Activated T-cell treated with anti-CD3 and anti-CD28 coated beads, Interleukin-2, amount 50 U/mL, for 4 hours (primary cell): ENCODE measurements around the gene ZFAND4. TPM values are rescaled to one million over a fixed set of nuclear protein-coding genes. Genes with fewer than 3 reads are reported as not detected.
"Not testable (repeated sequence)": the region's sequence is repeated elsewhere in the genome, so short reads cannot be mapped to it uniquely, and the experiment has no call there.

Experiments used
- ATAC-seq, 2 donors: fragments of 200-7000 bp; cut with Tn5 transposase; one replicate each; pipeline ENCODE4 v1.10.0; 2021
- DNase-seq: peaks from one replicate; pipeline ENCODE4 v3.0.0-alpha.2; 2020
- H3K27me3 Mint-ChIP-seq: one replicate; pipeline ENCODE4 v1.8.0; 2021; ENCODE audit warnings: low read depth, mixed read lengths
- H3K36me3 Mint-ChIP-seq: one replicate; pipeline ENCODE4 v1.8.0; 2022; ENCODE audit warnings: mixed read lengths; ENCODE audit not compliant: insufficient read depth
- H3K4me1 Mint-ChIP-seq: one replicate; pipeline ENCODE4 v1.8.0; 2021; ENCODE audit warnings: low read depth, mixed read lengths
- H3K4me3 Mint-ChIP-seq: one replicate; pipeline ENCODE4 v1.8.0; 2021; ENCODE audit warnings: mild to moderate bottlenecking, moderate library complexity, mixed read lengths
- H3K9me3 Mint-ChIP-seq: one replicate; pipeline ENCODE4 v1.8.0; 2021; ENCODE audit warnings: mixed read lengths
- total RNA-seq, 3 donors: library from RNA; stranded (reverse); gene quantifications; one replicate each; pipeline ENCODE4 v1.2.1, GENCODE V29; 2021

ZFAND4 gene
- total RNA-seq, 3 donors from 2014 or later = 10.6 to 14.3 (median 11.8) TPM

GRCh38 chr10:45591280-45591679 is 81.3 kb downstream of the ZFAND4 start:
- H3K27me3 Mint-ChIP-seq = no peaks in the 10 kb centered on the region

GRCh38 chr10:45589868-45590267 is 82.7 kb downstream of the ZFAND4 start:
- no peaks in the 10 kb centered on the region for H3K27me3 Mint-ChIP-seq
- DNase-seq (no peak), ATAC-seq (no peak)
- H3K36me3 Mint-ChIP-seq = peaks cover 18% of the 10 kb centered on the region
- peaks cover 15% of the 10 kb centered on the region for H3K9me3 Mint-ChIP-seq
- H3K4me3 Mint-ChIP-seq = no peak overlapping the region
- peaks cover 35% of the 10 kb centered on the region for H3K4me1 Mint-ChIP-seq

More at GRCh38 chr10:45591280-45591679, 81.3 kb downstream of the ZFAND4 start:
- Mint-ChIP-seq H3K36me3 (peaks cover 14% of the 10 kb centered on the region), H3K4me1 (peaks cover 34% of the 10 kb centered on the region), H3K4me3 (no peak overlapping the region), H3K9me3 (peaks cover 12% of the 10 kb centered on the region)
- ATAC-seq (no peak), DNase-seq (no peak)

GRCh38 chr10:45589009-45589408 is 83.6 kb downstream of the ZFAND4 start:
- H3K27me3 Mint-ChIP-seq = no peaks in the 10 kb centered on the region
- ATAC-seq (no peak), DNase-seq (no peak)
- H3K36me3 Mint-ChIP-seq = peaks cover 20% of the 10 kb centered on the region
- peaks cover 20% of the 10 kb centered on the region for H3K9me3 Mint-ChIP-seq
- H3K4me3 Mint-ChIP-seq = no peak overlapping the region
- peaks cover 33% of the 10 kb centered on the region for H3K4me1 Mint-ChIP-seq

GRCh38 chr10:45586028-45586824 is 86.3 kb downstream of the ZFAND4 start:
- no peaks in the 10 kb centered on the region for H3K27me3 Mint-ChIP-seq
- H3K4me3 Mint-ChIP-seq = no peak overlapping the region
- H3K4me1 Mint-ChIP-seq = peaks cover 24% of the 10 kb centered on the region
- H3K9me3 Mint-ChIP-seq = peaks cover 20% of the 10 kb centered on the region
- peaks cover 19% of the 10 kb centered on the region for H3K36me3 Mint-ChIP-seq
- ATAC-seq (peak in 1 of 2 donors; percentile 23), DNase-seq (no peak)

- Mint-ChIP-seq H3K4me1 (peaks cover 29% of the 10 kb centered on the region), H3K9me3 (peaks cover 19% of the 10 kb centered on the region)
These were observed 87.4 kb downstream of the ZFAND4 start for GRCh38 chr10:45585131-45585530.

GRCh38 chr10:45582386-45582781 is 90.2 kb downstream of the ZFAND4 start:
- no peak for DNase-seq
- Mint-ChIP-seq H3K27me3 (no peaks in the 10 kb centered on the region), H3K9me3 (peaks cover 13% of the 10 kb centered on the region), H3K36me3 (peaks cover 11% of the 10 kb centered on the region), H3K4me1 (peaks cover 34% of the 10 kb centered on the region), H3K4me3 (no peak overlapping the region)
- no peak for ATAC-seq

More at GRCh38 chr10:45585131-45585530, 87.4 kb downstream of the ZFAND4 start:
- H3K27me3 Mint-ChIP-seq = no peaks in the 10 kb centered on the region
- DNase-seq (no peak), ATAC-seq (no peak)
- no peak overlapping the region for H3K4me3 Mint-ChIP-seq
- H3K36me3 Mint-ChIP-seq = peaks cover 18% of the 10 kb centered on the region

- peak; percentile 64 to 72 for ATAC-seq
- peaks cover 36% of the 10 kb centered on the region for H3K4me1 Mint-ChIP-seq
- DNase-seq = no peak
- no peaks in the 10 kb centered on the region for H3K27me3 Mint-ChIP-seq
- H3K4me3 Mint-ChIP-seq = peak overlapping the region; percentile 35
- peaks cover 8% of the 10 kb centered on the region for H3K36me3 Mint-ChIP-seq
- H3K9me3 Mint-ChIP-seq = peaks cover 10% of the 10 kb centered on the region
These were observed 90.8 kb downstream of the ZFAND4 start for GRCh38 chr10:45581582-45582385.

GRCh38 chr10:45581216-45581549 is 91.4 kb downstream of the ZFAND4 start:
- Mint-ChIP-seq H3K27me3 (no peaks in the 10 kb centered on the region), H3K4me1 (peaks cover 36% of the 10 kb centered on the region), H3K36me3 (peaks cover 8% of the 10 kb centered on the region), H3K9me3 (peaks cover 8% of the 10 kb centered on the region), H3K4me3 (peak overlapping the region; percentile 81)
- ATAC-seq = peak; percentile 12 to 29
- DNase-seq = no peak

GRCh38 chr10:45580371-45581215 is 92.0 kb downstream of the ZFAND4 start:
- DNase-seq (no peak), ATAC-seq (peak; percentile 68 to 69)
- peaks cover 8% of the 10 kb centered on the region for H3K36me3 Mint-ChIP-seq
- peak overlapping the region; percentile 81 for H3K4me3 Mint-ChIP-seq
- peaks cover 36% of the 10 kb centered on the region for H3K4me1 Mint-ChIP-seq
- peaks cover 8% of the 10 kb centered on the region for H3K9me3 Mint-ChIP-seq
- no peaks in the 10 kb centered on the region for H3K27me3 Mint-ChIP-seq

- ATAC-seq (no peak), DNase-seq (no peak)
- Mint-ChIP-seq H3K36me3 (no peaks in the 10 kb centered on the region), H3K27me3 (no peaks in the 10 kb centered on the region), H3K4me3 (no peak overlapping the region), H3K9me3 (no peaks in the 10 kb centered on the region), H3K4me1 (peaks cover 32% of the 10 kb centered on the region)
These were observed 94.1 kb downstream of the ZFAND4 start for GRCh38 chr10:45578384-45578971.

- no peak for DNase-seq
- Mint-ChIP-seq H3K4me1 (peaks cover 23% of the 10 kb centered on the region), H3K27me3 (no peaks in the 10 kb centered on the region), H3K36me3 (peaks cover 4% of the 10 kb centered on the region), H3K4me3 (no peak overlapping the region), H3K9me3 (no peaks in the 10 kb centered on the region)
- no peak for ATAC-seq
These were observed 96.5 kb downstream of the ZFAND4 start for GRCh38 chr10:45575966-45576597.

- not testable (repeated sequence) for H3K9me3 Mint-ChIP-seq
These were observed 97.4 kb downstream of the ZFAND4 start for GRCh38 chr10:45575032-45575761.

GRCh38 chr10:45569471-45569870 is 103.1 kb downstream of the ZFAND4 start:
- no peaks in the 10 kb centered on the region for H3K27me3 Mint-ChIP-seq
- no peak overlapping the region for H3K4me3 Mint-ChIP-seq
- H3K36me3 Mint-ChIP-seq = peaks cover 12% of the 10 kb centered on the region
- peaks cover 30% of the 10 kb centered on the region for H3K4me1 Mint-ChIP-seq
- H3K9me3 Mint-ChIP-seq = no peaks in the 10 kb centered on the region
- ATAC-seq (no peak), DNase-seq (no peak)

More at GRCh38 chr10:45575032-45575761, 97.4 kb downstream of the ZFAND4 start:
- not testable (repeated sequence) for H3K4me3 Mint-ChIP-seq, DNase-seq, ATAC-seq, H3K27me3 Mint-ChIP-seq, H3K36me3 Mint-ChIP-seq
- H3K4me1 Mint-ChIP-seq = peaks cover 15% of the 10 kb centered on the region
